ENCODE results near the gene RNU6-9.
"Not testable (repeated sequence)": the region's sequence is repeated elsewhere in the genome, so short reads cannot be mapped to it uniquely, and the experiment has no call there.

RNU6-9 gene

GRCh38 chr19:878751-879561 lies 14.3 kb upstream of the RNU6-9 start:
- not testable (repeated sequence) for DNase-seq (ENCODE audit: low read depth in 2 of 2)

- no peak for DNase-seq (ENCODE audit: low read depth in 2 of 2)
These were observed 13.4 kb upstream of the RNU6-9 start for GRCh38 chr19:879711-880438.

GRCh38 chr19:881385-882071 lies 11.8 kb upstream of the RNU6-9 start:
- DNase-seq (ENCODE audit: low read depth in 2 of 2) = no peak

GRCh38 chr19:882871-883497 lies 10.3 kb upstream of the RNU6-9 start:
- DNase-seq (ENCODE audit: low read depth in 2 of 2) = no peak

- DNase-seq (ENCODE audit: low read depth in 2 of 2) = no peak
These were observed 9.5 kb upstream of the RNU6-9 start for GRCh38 chr19:883661-884211.

DNA sequence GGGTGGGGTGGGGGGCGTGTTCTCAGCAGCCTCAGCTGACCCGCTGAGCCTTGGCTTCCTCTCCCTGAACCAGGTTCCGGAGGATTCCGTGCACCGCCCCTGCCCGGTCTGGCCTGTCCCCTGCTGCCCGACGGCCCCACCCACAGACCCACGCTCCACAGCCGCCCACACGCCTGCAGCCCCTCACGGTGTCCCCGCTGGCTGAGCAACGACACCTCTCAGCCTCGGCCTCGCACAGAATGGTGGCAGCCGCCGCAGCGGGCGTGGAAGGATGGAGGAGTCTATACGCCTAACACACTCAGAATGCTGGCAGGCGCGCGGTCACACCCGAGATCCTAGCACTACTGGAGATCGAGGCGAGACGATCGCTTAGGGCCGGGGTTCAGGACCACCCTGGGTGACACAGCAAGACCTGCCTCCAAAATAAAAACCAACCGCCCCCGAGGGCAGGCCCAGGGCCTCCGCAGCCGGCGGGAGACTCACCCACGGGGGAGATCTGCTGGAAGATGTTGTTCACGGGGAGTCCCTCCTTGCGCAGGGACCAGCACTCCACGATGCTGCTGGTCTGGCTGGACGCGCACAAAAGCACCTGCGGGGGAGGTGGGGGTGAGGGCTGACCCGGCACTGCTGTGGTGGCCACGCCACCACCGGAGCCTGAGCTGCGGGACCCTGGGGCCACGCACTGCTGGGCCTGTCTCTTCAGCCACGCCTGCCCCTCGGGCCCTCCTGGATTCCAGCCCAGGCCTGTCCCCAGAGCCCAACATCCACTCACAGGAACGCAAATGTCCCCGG lies 8.7 kb upstream of the RNU6-9 start:
- DNase-seq (ENCODE audit: low read depth in 2 of 2) = no peak

- DNase-seq (ENCODE audit: low read depth in 2 of 2) = no peak
These were observed 7.6 kb upstream of the RNU6-9 start for GRCh38 chr19:885536-886224.

GRCh38 chr19:887072-887471 lies 6.2 kb upstream of the RNU6-9 start:
- no peak for DNase-seq (ENCODE audit: low read depth in 2 of 2)

- DNase-seq (ENCODE audit: low read depth in 2 of 2) = no peak
These were observed 5.7 kb upstream of the RNU6-9 start for GRCh38 chr19:887599-887998.

DNA sequence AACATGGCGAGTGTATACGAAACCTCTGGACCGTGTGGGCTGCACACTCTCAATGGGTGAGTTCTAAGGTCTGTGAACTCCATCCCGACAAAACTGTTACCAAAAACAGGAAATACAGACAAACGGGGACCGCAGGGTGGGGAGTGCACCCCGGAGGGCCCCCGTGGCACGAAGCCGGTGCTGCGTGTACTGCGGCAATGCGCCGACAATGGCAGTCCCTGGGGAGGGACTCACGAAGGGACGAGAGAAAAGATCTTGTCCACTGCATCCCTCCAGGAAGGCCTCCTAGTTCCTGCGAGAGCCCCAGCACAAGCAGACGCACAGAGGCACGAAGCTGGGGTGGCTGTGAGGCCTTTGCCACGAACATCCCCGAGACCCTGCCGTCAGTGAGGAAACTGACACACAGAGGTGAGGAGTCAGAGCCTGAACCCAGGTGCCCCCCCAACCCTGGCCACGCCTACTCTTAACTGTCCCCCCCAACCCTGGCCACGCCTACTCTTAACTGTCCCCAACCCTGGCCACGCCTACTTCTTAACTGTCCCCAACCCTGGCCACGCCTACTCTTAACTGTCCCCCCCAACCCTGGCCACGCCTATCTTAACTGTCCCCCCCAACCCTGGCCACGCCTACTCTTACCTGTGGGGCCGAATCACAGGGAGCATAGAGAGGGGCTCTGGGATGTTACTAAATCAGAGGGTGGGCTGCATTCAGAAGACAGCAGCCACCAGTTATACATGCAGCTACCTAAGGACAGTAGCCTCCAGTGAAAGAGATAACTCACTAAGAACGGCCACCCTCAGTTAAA lies 4.5 kb upstream of the RNU6-9 start:
- no peak for DNase-seq (ENCODE audit: low read depth in 2 of 2)

DNA sequence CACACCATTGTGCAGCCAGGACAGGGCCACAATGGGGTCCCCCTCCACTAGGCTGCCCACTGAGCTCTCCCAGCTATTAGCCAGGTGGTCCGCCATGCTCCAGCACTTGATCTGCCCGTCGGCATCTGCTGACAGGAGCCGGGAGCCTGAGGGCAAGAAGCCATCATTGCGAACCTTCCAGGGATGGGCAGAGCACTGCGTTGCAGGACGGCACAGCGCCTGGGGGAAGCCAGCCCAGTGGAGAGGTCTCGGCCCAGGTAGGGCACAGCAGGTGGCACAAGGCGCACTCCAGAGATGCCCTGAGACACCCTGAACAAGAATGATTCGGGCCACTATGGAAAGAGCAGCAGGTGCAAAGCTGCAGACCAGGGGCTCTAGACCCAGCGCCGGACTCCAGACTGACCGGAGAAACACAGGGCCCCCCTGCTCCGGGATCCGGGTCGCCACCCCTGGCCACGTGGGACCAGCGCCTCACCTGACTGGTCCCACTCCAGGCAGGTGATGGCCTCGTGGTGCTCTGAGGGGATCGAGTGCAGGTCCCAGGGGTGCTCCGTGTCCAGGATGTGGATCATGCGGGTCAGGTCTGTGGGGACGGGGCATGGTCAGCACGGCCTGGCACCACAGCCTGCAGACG lies 3.5 kb upstream of the RNU6-9 start:
- no peak for DNase-seq (ENCODE audit: low read depth in 2 of 2)

- DNase-seq (ENCODE audit: low read depth in 2 of 2) = no peak
These were observed 2.5 kb upstream of the RNU6-9 start for GRCh38 chr19:890831-891230.

DNA sequence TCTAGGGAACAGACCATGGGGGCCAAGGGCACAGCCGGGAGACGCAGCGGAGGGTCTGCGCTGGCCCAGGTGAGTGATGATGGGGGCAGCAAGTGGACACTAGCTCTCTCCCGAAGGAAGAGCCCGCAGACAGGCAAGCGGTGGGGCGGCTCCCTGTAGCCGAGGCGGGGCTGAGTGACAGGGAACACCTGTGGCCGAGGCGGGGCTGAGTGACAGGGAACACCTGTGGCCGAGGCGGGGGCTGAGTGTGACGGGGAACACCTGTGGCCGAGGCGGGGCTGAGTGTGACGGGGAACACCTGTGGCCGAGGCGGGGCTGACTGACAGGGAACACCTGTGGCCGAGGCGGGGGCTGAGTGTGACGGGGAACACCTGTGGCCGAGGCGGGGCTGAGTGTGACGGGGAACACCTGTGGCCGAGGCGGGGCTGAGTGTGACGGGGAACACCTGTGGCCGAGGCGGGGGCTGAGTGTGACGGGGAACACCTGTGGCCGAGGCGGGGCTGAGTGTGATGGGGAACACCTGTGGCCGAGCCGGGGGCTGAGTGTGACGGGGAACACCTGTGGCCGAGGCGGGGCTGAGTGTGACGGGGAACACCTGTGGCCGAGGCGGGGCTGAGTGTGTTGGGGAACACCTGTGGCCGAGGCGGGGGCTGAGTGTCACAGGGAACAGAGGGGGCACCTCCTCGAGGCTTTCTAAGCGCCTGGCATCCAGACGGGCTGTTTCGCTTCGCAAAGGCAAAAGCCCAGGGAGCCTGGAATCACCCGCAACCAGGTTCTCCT lies 1.7 kb upstream of the RNU6-9 start:
- not testable (repeated sequence) for DNase-seq (ENCODE audit: low read depth in 2 of 2)

GRCh38 chr19:892243-892893 lies 916 bp upstream of the RNU6-9 start:
- DNase-seq (ENCODE audit: low read depth in 2 of 2) = no peak

- no peak for DNase-seq (ENCODE audit: low read depth in 2 of 2)
These were observed 3.1 kb downstream of the RNU6-9 start for GRCh38 chr19:896434-896833.

- DNase-seq (ENCODE audit: low read depth in 2 of 2) = no peak
These were observed 3.7 kb downstream of the RNU6-9 start for GRCh38 chr19:896999-897398.

- no peak for DNase-seq (ENCODE audit: low read depth in 2 of 2)
These were observed 4.3 kb downstream of the RNU6-9 start for GRCh38 chr19:897442-898039.

Data from fibroblast of skin of left biceps (primary cell).